Activated naive CD4-positive, alpha-beta T cell treated with anti-CD3 and anti-CD28 coated beads for 36 hours (primary cell): ENCODE measurements around the gene FAF1. TPM values are rescaled to one million over a fixed set of nuclear protein-coding genes. Genes with fewer than 3 reads are reported as not detected.
"Not testable (repeated sequence)": the region's sequence is repeated elsewhere in the genome, so short reads cannot be mapped to it uniquely, and the experiment has no call there.

Experiments used
- CTCF ChIA-PET: fragments of 350-600 bp; sonication (Branson Sonifier 250); formaldehyde crosslinking; loops from one replicate; lab custom pipeline; 2021; ENCODE audit warnings: antibody characterized with exemption; lab: Charles Lee
- DNase-seq: peaks from one replicate; pipeline ENCODE4 v3.0.0-alpha.2; 2020
- H3K27ac Mint-ChIP-seq: one replicate; pipeline ENCODE4 v1.8.0; 2021; ENCODE audit warnings: mild to moderate bottlenecking, mixed read lengths
- H3K27me3 Mint-ChIP-seq: one replicate; pipeline ENCODE4 v1.8.0; 2021; ENCODE audit warnings: low read depth, mixed read lengths
- H3K36me3 Mint-ChIP-seq: one replicate; pipeline ENCODE4 v1.8.0; 2021; ENCODE audit warnings: low read depth, mixed read lengths
- H3K4me1 Mint-ChIP-seq: one replicate; pipeline ENCODE4 v1.8.0; 2021; ENCODE audit warnings: low read depth, mixed read lengths
- H3K4me3 Mint-ChIP-seq: one replicate; pipeline ENCODE4 v1.8.0; 2021; ENCODE audit warnings: mild to moderate bottlenecking, moderate library complexity, mixed read lengths
- H3K9me3 Mint-ChIP-seq: one replicate; pipeline ENCODE4 v1.8.0; 2021; ENCODE audit warnings: mixed read lengths
- intact Hi-C: fragments of 100-400 bp; cut with micrococcal nuclease; formaldehyde crosslinking; loops from one replicate; pipeline ENCODE4 v1.15.1; 2023
- total RNA-seq, 2 experiments: library from RNA; stranded (reverse); gene quantifications; one replicate each; pipeline ENCODE4 v1.2.3, GENCODE V29; 2021

FAF1 gene
- total RNA-seq, 2 experiments from 2014 or later, result 87.9 to 90.1 TPM

DNA sequence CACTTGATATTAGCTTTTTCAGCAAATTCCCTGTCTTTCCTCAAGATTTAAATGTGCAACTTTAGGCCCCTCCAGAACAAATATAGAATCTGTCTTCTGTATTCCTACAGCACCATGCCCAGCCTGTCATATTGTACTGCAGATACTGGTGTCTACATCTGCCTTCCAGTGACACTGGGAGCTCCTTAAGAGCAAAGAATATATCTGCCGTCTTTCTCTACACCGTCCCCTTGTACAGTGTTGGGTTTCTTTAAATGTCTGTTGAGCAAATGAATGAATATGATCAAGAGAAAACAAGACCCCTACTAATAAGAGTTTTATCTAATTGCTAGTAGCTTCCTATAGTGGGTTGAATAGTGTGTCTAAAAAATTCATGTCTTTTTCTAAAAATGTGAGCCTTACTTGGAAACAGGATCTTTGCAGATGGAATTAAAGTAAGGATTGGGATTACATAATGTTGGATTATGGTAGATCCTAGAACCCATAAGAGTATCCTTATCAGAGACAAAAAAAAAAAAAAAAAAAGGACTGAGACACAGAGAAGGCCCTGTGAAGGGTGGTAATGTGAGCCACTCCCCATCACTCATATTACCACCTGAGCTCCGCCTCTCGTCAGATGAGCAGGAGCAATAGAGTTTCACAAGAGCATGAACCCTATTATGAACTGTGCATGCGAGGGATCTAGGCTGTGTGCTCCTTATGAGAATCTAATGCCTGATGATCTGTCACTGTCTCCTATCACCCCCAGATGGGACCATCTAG lies 128.6 kb downstream of the FAF1 start:
- Mint-ChIP-seq H3K9me3 (peaks cover 6% of the 10 kb centered on the region), H3K4me3 (no peak overlapping the region), H3K36me3 (peaks cover 23% of the 10 kb centered on the region), H3K27me3 (no peaks in the 10 kb centered on the region), H3K27ac (no peak overlapping the region), H3K4me1 (no peaks in the 10 kb centered on the region)
- intact Hi-C loops, result no loop called here
- no peak for DNase-seq
- CTCF ChIA-PET, result interaction anchor here (0.6 kb wide), 1 partner anchor 919 kb away, joined by 3 read pairs; no protein-coding TSS in a partner anchor

DNA sequence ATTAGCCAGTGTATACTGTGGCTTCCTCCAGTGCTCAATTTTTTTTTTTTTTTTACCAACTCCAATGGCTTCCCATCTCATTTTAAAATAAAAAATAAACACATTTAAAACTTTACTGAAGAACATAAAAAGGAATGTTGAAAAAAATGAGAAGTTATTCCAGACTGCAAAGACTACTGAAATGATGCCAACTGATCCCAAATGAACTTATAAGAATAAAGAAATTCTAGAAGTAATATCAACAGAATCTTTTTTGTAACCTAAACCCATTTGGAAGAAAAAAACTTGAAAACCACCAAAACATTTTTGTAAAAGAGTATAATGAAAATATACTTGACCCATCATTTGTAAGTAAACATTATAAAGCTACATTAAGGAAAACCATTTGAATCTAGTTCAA lies 129.4 kb downstream of the FAF1 start:
- H3K4me3 Mint-ChIP-seq, result no peak overlapping the region
- CTCF ChIA-PET, result interaction anchor here (0.7 kb wide), 1 partner anchor 156 kb away, joined by 5 read pairs; no protein-coding TSS in a partner anchor
- intact Hi-C loops, result no loop called here

DNA sequence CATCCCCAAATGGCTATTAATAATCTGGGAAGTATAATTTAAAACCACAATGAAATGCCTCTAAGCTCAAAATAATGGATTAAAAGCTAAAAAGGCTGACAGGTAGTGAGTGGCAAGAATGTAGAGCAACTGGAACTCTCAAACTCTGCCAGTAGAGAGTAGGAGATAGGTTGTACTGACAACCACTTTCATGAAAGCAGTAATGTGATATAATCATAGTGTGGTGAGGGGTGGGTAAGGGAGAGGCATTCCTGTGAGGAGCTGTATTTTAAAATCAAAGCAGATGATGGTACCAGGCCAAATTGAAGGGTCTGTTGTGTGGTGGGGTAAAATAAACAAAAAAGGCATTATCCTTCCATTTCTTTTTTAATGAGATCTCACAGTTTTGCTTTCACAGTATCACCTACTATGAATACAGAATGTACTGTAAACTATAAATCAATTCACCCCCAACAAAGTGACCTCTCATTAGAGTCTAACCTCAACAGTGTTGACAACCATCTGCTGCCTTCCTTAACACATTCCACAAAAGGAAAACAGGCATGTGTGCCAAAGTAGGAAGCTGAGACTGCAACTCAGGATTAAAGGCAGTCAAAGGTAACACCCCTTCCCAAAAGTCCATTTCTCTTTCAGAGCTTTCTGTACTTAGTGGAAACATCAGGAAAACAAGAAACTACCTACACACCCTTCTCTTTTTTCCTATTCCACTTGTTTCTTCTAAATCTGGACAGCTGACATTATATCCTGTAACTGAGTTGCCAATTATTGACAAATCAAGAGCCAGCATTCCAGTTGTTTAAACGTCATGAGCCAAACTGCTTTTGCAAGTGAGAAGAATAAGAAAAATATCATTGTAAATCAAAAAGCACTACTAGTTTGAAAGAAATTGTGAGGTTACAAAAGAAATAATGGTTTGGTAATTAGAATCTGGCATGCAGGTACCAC lies 130.8 kb downstream of the FAF1 start:
- no peaks in the 10 kb centered on the region for H3K4me1 Mint-ChIP-seq
- DNase-seq, result no peak
- H3K9me3 Mint-ChIP-seq, result peaks cover 6% of the 10 kb centered on the region
- H3K4me3 Mint-ChIP-seq, result no peak overlapping the region
- no peak overlapping the region for H3K27ac Mint-ChIP-seq
- H3K27me3 Mint-ChIP-seq, result no peaks in the 10 kb centered on the region
- intact Hi-C loops, result no loop called here
- peaks cover 16% of the 10 kb centered on the region for H3K36me3 Mint-ChIP-seq
- CTCF ChIA-PET, result interaction anchor here (0.8 kb wide), 1 partner anchor 29 kb away, joined by 4 read pairs; no protein-coding TSS in a partner anchor

More for the DNA sequence above, 129.4 kb downstream of the FAF1 start:
- Mint-ChIP-seq H3K36me3 (peaks cover 22% of the 10 kb centered on the region), H3K4me1 (no peaks in the 10 kb centered on the region), H3K27ac (no peak overlapping the region), H3K9me3 (peaks cover 6% of the 10 kb centered on the region), H3K27me3 (no peaks in the 10 kb centered on the region)
- DNase-seq, result no peak

DNA sequence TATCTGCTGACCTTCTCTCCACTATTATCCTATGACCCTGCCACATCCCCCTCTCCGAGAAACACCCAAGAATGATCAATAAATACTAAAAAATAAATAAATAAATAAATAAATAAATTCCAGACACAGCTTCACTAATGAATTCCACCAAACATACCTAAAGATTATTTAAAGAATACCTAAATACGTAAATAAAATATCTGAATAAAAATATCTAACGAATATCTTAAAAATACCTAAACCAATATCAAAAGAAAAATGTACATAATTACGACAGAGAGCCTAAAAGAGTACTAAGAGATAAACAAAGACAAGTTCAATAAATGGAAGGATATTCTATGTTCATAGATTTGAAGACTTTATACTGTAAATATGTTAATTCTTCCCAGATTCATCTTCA lies 132.5 kb downstream of the FAF1 start:
- H3K27me3 Mint-ChIP-seq, result no peaks in the 10 kb centered on the region
- intact Hi-C loops, result no loop called here
- H3K27ac Mint-ChIP-seq, result no peak overlapping the region
- H3K4me1 Mint-ChIP-seq, result peaks cover 3% of the 10 kb centered on the region
- peaks cover 10% of the 10 kb centered on the region for H3K36me3 Mint-ChIP-seq
- CTCF ChIA-PET, result no interaction called here
- no peak overlapping the region for H3K4me3 Mint-ChIP-seq
- H3K9me3 Mint-ChIP-seq, result peaks cover 6% of the 10 kb centered on the region
- no peak for DNase-seq

DNA sequence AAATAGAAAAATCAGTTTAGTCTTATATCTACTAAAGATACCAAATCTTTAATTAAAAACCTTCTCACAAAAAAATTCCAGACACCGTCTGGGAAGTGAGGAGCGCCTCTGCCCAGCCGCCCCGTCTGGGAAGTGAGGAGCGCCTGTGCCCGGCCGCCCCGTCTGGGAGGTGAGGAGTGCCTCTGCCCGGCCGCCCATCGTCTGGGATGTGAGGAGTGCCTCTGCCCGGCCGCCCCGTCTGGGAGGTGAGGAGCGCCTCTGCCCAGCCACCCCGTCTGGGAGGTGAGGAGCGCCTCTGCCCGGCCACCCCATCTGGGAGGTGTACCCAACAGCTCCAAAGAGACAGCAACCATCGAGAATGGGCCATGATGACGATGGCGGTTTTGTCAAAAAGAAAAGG lies 133.3 kb downstream of the FAF1 start:
- H3K4me1 Mint-ChIP-seq, intact Hi-C loops: not testable (repeated sequence)

DNA sequence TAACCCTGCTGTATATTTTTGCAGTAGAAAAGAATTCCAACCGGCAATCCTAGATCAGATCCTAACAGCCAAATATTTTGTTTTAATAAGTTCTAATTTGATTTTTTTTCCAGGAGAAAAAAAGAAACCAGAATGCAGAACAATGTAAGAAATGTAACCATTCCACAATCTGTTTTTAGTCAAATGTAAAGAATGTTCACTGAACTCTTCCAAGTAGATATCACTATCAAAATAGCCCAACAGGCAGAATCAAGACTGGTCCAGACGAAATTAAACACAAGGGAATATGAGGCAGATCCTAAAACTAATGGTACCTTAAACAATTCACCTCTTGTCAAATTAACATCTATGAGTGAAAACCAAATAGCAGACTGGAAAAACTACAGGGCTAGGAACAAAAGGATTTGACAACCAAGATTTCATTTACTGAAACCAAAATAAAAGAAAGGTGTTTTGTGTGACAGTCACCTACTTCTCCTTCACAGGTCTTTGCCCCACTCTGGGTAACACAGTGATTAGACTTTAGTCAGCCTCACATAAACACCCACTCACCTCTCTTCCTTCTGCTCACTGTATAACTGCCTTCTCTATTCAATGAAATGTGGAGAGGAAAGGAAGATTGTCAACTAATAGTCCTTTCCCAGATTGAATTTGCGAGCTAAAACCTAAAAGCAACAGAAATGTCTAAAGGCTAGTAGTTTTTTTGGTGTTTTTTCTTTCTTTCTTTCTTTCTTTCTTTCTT lies 137.9 kb downstream of the FAF1 start:
- no peak overlapping the region for H3K27ac Mint-ChIP-seq
- CTCF ChIA-PET, result no interaction called here
- peaks cover 5% of the 10 kb centered on the region for H3K4me1 Mint-ChIP-seq
- peaks cover 11% of the 10 kb centered on the region for H3K36me3 Mint-ChIP-seq
- H3K27me3 Mint-ChIP-seq, result no peaks in the 10 kb centered on the region
- intact Hi-C loops, result no loop called here
- H3K9me3 Mint-ChIP-seq, result peaks cover 2% of the 10 kb centered on the region
- DNase-seq, result no peak
- no peak overlapping the region for H3K4me3 Mint-ChIP-seq

More for the DNA sequence above, 133.3 kb downstream of the FAF1 start:
- CTCF ChIA-PET, result interaction anchor here (0.6 kb wide), 1 partner anchor 92 kb away, joined by 5 read pairs; no protein-coding TSS in a partner anchor
- DNase-seq, H3K36me3 Mint-ChIP-seq, H3K27ac Mint-ChIP-seq, H3K27me3 Mint-ChIP-seq, H3K4me3 Mint-ChIP-seq, H3K9me3 Mint-ChIP-seq: not testable (repeated sequence)

DNA sequence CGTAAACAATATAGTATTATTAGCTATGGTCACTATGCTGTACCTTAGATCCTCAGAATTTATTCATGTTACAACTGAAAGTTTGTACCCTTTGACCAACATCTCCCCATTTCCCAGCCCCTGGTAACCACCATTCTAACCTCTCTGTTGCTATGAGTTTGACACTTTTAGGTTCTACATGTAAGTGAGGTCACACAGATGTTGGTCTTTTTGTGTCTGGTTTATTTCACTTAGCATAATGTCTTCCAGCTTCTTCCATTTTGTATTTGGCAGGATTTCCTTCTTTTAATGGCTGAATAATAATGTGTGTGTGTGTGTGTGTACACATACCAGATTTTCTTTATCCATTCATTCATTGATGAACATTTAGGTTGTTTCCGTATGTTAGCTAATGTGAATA lies 139.5 kb downstream of the FAF1 start:
- no peaks in the 10 kb centered on the region for H3K27me3 Mint-ChIP-seq
- intact Hi-C loops, result no loop called here
- H3K9me3 Mint-ChIP-seq, result peaks cover 2% of the 10 kb centered on the region
- peaks cover 5% of the 10 kb centered on the region for H3K4me1 Mint-ChIP-seq
- H3K27ac Mint-ChIP-seq, result no peak overlapping the region
- CTCF ChIA-PET, result no interaction called here
- peaks cover 15% of the 10 kb centered on the region for H3K36me3 Mint-ChIP-seq
- no peak for DNase-seq
- no peak overlapping the region for H3K4me3 Mint-ChIP-seq

DNA sequence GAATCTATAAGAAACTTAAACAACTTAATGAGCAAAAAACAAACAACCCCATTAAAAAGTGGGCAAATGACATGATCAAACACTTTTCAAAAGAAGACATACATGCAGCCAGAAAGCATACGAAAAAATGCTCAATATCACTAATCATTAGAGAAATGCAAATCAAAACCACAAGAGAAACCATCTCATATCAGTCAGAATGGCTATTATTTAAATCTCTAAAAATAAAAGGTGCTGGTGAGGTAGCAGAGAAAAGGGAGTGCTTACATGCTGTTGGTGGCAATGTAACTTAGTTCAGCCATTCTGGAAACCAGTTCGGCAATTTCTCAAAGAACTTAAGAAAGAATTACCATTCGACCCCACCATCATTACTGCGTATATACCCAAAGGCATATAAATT lies 147.7 kb downstream of the FAF1 start:
- Mint-ChIP-seq H3K36me3 (peaks cover 29% of the 10 kb centered on the region), H3K4me3 (no peak overlapping the region), H3K27me3 (no peaks in the 10 kb centered on the region), H3K27ac (no peak overlapping the region), H3K9me3 (peaks cover 32% of the 10 kb centered on the region), H3K4me1 (peaks cover 19% of the 10 kb centered on the region)
- CTCF ChIA-PET, result no interaction called here
- DNase-seq, result no peak
- intact Hi-C loops, result no loop called here

DNA sequence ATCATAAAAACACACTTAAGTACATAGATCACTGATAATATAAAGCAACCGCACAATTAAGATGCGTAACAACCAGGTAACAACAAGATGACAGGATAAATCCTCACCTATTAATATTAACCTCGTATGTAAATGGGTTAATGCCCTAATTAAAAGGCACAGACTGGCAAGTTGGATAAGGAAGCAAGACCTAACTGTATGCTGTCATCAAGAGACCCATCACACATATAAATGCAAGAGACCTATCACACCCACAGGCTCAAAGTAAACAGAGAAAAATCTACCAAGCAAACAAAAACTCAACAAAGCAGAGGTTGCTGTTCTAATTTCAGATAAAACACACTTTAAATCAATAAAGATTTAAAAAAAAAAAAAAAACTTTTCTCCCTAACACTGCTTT lies 151.8 kb downstream of the FAF1 start:
- Mint-ChIP-seq H3K4me1 (peaks cover 29% of the 10 kb centered on the region), H3K36me3 (peaks cover 30% of the 10 kb centered on the region), H3K9me3 (peaks cover 38% of the 10 kb centered on the region), H3K27me3 (no peaks in the 10 kb centered on the region), H3K27ac (no peak overlapping the region), H3K4me3 (no peak overlapping the region)
- CTCF ChIA-PET, result no interaction called here
- intact Hi-C loops, result no loop called here
- no peak for DNase-seq

DNA sequence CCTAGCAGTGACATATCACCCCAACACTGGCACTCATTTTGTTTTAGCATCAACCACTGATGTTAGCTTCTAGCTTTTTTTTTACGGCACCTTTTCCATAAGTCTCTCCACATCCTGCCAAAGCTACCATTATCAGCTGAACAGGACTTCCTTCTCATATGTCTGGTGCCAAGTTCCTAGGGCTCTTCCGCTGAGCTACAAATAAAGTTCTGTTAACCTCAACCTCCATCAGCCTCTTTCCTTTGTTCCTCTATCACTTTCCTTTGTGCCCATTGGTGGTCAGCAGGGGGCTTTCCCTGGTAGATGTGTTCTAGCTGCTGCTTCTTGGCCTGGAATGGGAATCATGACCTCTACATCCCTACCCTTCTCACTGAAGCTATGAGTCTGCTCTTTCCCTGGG lies 163.8 kb downstream of the FAF1 start:
- Mint-ChIP-seq H3K4me3 (no peak overlapping the region), H3K4me1 (no peaks in the 10 kb centered on the region), H3K27ac (no peak overlapping the region), H3K36me3 (peaks cover 13% of the 10 kb centered on the region), H3K9me3 (no peaks in the 10 kb centered on the region), H3K27me3 (no peaks in the 10 kb centered on the region)
- CTCF ChIA-PET, result no interaction called here
- DNase-seq, result no peak
- intact Hi-C loops, result no loop called here

DNA sequence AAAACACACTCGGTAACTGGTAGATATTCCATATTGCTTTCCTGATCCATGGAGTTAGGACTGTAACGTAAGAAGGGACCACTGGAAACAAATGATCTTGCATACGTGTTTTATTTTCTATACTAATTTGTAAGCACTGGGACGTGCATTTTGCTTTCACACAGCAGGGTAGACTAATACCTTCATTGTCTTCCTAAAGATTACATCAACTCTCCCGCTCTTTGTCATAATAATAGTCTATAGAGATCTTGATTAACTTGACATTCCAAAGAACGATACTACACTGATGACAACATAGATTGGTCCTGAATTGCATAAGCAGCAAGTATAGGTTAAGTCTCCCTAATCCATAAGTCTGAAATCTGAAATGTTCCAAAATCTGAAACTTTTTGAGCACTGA lies 166.5 kb downstream of the FAF1 start:
- no peak overlapping the region for H3K27ac Mint-ChIP-seq
- CTCF ChIA-PET, result no interaction called here
- intact Hi-C loops, result no loop called here
- H3K27me3 Mint-ChIP-seq, result no peaks in the 10 kb centered on the region
- H3K36me3 Mint-ChIP-seq, result peaks cover 8% of the 10 kb centered on the region
- H3K9me3 Mint-ChIP-seq, result no peaks in the 10 kb centered on the region
- no peaks in the 10 kb centered on the region for H3K4me1 Mint-ChIP-seq
- no peak overlapping the region for H3K4me3 Mint-ChIP-seq
- no peak for DNase-seq

DNA sequence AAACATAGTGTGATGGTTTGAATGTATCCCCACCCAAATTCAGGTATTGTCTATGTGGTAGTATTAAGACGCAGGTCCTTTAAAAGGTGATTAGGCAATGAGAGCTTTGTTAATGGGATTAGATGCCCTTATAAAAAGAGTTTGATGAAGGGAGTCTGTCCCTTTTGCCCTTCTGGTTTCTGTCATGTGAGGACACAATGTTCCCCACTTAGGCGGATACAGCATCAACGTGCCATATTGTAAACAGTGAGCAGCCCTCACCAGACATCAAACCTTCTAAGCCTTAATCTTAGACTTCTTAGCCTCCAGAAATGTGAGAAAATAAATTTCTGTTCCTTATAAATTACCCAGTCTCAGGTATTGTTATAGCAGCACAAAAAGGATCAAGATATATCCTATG lies 172.8 kb downstream of the FAF1 start:
- Mint-ChIP-seq H3K4me1 (peaks cover 14% of the 10 kb centered on the region), H3K9me3 (no peaks in the 10 kb centered on the region), H3K4me3 (no peak overlapping the region), H3K27ac (no peak overlapping the region), H3K36me3 (peaks cover 15% of the 10 kb centered on the region), H3K27me3 (no peaks in the 10 kb centered on the region)
- DNase-seq, result no peak
- intact Hi-C loops, result no loop called here
- CTCF ChIA-PET, result no interaction called here
